ENCODE results near the gene METTL6. TPM values are rescaled to one million over a fixed set of nuclear protein-coding genes. Genes with fewer than 3 reads are reported as not detected.

The METTL6 gene
- total and polyA plus RNA-seq, 11 donors: 5.7 to 15.6 (median 10.5) TPM

DNA sequence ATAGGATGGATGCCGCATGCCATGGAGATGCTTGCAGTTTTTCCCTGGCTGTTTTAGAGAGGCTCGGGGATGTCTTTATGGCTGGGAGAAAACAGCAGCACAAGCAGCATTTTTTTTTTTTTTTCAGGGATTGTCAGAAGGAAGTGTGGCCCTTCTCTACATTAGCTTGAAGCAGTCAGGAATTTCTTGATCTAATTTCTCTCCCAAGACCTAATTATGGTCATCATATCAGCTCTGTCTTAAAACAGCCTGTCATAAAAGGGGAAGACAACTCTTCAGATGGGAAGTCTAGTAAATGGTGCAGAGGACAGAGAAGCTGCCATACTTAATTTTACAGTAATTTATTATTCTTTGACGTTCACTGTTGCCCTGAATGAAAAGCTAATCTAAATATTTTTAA is 44.5 kb upstream of the METTL6 start:
- Histone ChIP-seq H3K36me3 (peaks cover 0 to 19% (median 0%) of the 10 kb centered on the region in 9 donors), H3K4me3 (no peak overlapping the region), H3K4me1 (peaks cover 0 to 11% (median 2%) of the 10 kb centered on the region in 12 donors), H3K27me3 (no peaks in the 10 kb centered on the region), H3K27ac (no peak overlapping the region), H3K9me3 (no peaks in the 10 kb centered on the region)
- no peak for TF ChIP-seq POLR2A (IDR thresholded peaks at IDR 0.05)
- TF ChIP-seq, protein P1, sequence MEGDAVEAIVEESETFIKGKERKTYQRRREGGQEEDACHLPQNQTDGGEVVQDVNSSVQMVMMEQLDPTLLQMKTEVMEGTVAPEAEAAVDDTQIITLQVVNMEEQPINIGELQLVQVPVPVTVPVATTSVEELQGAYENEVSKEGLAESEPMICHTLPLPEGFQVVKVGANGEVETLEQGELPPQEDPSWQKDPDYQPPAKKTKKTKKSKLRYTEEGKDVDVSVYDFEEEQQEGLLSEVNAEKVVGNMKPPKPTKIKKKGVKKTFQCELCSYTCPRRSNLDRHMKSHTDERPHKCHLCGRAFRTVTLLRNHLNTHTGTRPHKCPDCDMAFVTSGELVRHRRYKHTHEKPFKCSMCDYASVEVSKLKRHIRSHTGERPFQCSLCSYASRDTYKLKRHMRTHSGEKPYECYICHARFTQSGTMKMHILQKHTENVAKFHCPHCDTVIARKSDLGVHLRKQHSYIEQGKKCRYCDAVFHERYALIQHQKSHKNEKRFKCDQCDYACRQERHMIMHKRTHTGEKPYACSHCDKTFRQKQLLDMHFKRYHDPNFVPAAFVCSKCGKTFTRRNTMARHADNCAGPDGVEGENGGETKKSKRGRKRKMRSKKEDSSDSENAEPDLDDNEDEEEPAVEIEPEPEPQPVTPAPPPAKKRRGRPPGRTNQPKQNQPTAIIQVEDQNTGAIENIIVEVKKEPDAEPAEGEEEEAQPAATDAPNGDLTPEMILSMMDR (IDR thresholded peaks at IDR 0.05): no peak
- intact Hi-C loops (cut with DNase I): no loop called here
- no peak for ATAC-seq
- no peak for DNase-seq
- 84 to 91% (median 89%) methylated on average over 3 of the region's 3 CpGs for WGBS, 4 donors

DNA sequence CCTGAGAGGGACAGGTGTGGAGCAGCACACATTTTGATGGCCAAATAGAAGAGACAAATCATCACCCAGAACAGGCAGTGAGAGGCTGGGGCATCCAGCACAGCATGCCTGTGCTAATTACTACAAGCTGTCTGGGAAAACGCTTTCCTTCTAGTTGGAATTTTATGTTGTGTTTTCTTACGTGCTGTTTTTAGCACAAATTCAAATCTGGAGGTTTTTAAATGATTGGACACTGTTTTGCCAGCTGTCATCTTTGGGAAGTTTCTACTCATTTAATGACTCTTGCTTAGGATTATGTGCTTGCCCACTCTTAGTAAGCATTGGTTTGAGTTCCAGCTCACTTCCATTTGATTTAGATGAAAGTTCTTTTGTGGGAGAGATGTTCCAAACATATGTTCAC is 43.5 kb upstream of the METTL6 start:
- Histone ChIP-seq H3K9me3 (no peaks in the 10 kb centered on the region), H3K36me3 (peaks cover 0 to 25% (median 0%) of the 10 kb centered on the region in 9 donors), H3K27me3 (no peaks in the 10 kb centered on the region), H3K27ac (no peak overlapping the region), H3K4me1 (peaks cover 0 to under 1% (median 0%) of the 10 kb centered on the region in 12 donors), H3K4me3 (no peak overlapping the region)
- ATAC-seq: no peak
- 90 to 94% (median 93%) methylated on average over 2 of the region's 2 CpGs for WGBS, 4 donors
- DNase-seq: no peak
- TF ChIP-seq, protein P1 (IDR thresholded peaks at IDR 0.05): no peak
- no peak for TF ChIP-seq POLR2A (IDR thresholded peaks at IDR 0.05)
- intact Hi-C loops (cut with DNase I): no loop called here

DNA sequence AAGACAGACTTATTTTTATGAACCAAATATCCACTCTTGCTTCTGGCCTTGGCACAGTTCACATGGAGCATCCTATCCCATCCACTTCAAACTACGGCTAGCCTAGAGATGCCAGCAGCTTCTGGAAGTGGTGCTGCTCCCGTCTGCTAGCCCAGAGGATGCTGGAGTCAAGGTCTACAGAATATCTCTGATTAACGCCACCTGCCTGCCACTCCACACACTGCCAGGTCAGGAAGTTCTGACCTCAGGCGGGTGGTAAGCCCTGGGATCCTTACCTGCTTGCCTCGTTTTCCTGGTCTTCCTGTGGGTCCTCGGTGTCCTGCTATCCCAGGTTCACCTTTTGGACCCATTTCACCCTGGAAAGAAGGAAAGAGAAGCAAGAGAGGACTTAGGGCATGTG is 42.9 kb upstream of the METTL6 start:
- 86 to 96% (median 90%) methylated on average over 6 of the region's 6 CpGs for WGBS, 4 donors
- no peaks in the 10 kb centered on the region for H3K4me1 ChIP-seq
- no peaks in the 10 kb centered on the region for H3K27me3 ChIP-seq
- no peak overlapping the region for H3K27ac ChIP-seq
- TF ChIP-seq, protein P1 (IDR thresholded peaks at IDR 0.05): no peak
- TF ChIP-seq POLR2A (IDR thresholded peaks at IDR 0.05): no peak
- intact Hi-C loops (cut with DNase I): no loop called here
- no peak overlapping the region for H3K4me3 ChIP-seq
- DNase-seq (no peak), ATAC-seq (no peak)
- H3K9me3 ChIP-seq: no peaks in the 10 kb centered on the region
- H3K36me3 ChIP-seq: peaks cover 0 to 25% (median 0%) of the 10 kb centered on the region in 9 donors

DNA sequence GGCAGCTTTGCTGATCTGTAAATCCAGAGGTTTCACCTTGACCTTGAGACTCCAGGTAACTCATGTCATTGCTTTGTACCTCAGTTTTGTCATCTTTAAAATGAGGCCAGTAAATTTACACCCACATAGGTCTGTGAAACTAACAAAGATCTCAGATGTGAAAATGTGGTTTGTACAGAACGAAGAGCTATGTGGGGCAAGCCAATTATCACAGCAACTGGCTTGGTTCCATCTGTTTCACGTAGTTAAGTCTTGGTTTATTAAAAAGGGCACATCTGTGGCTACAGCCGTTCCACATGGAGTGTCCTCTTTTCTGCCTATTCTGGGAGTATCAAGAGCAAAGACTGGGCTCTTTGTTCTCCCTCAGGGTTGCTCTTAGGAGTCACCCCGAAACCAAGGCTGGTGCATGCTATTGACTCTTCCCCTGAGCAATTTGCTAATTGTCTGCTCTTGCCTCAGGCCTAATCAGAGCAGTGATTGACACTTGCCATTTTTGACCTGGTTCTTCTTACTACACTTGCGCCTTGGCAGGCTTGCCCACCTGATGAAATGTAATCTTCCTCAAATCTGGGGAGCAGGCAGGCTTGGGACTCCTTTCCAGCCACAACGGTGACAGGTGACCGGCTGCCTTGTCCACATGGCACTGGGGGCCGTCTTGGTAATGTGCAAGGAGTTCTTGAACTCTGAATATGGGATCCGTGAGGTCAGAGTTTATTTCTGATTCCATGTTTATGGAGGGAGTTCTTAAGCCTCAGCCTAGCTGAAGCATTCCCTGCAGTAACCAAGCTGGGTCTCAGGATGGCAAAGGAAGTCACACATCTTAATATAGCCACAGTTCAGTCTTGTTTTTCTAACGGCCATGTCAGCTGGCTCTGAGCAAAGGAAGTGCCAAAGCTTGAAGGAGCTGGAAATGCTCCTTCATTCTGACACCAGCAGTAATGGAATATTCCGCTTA is 40.2 kb upstream of the METTL6 start:
- H3K27me3 ChIP-seq: no peaks in the 10 kb centered on the region
- H3K36me3 ChIP-seq: peaks cover 0 to 12% (median 5%) of the 10 kb centered on the region in 9 donors
- no peak overlapping the region for H3K27ac ChIP-seq
- H3K9me3 ChIP-seq: no peaks in the 10 kb centered on the region
- TF ChIP-seq POLR2A (IDR thresholded peaks at IDR 0.05): no peak
- TF ChIP-seq, protein P1 (IDR thresholded peaks at IDR 0.05): no peak
- DNase-seq: no peak
- no peaks in the 10 kb centered on the region for H3K4me1 ChIP-seq
- intact Hi-C loops (cut with DNase I): no loop called here
- WGBS, 4 donors: 86 to 89% (median 88%) methylated on average over 11 of the region's 11 CpGs
- ATAC-seq: no peak
- no peak overlapping the region for H3K4me3 ChIP-seq

Measured in heart left ventricle (tissue), 16 donors.